ENCODE results near the gene LINGO1.

DNA sequence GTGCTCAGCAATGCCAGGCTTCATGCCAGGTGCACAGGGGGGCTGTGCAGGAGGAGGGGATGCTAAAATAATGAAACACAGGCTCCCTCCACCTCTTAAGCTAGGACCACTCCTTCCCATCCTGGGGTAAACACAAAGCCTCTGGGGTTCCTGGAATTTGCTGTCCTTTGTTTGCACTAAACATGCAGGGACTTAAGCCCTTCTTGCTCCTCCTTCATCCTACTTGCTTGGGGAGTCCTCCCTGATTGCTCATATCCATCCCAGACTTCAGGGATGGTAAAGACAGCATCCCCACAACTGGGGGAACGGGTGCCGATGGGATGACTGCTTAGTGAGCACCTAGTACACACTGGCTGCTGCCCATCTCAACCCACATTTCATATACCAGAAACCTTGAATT, 5.1 kb downstream of the LINGO1 start:
- TF ChIP-seq GATA2 (IDR thresholded peaks at IDR 0.05; ENCODE audit: low read depth, low read length), result no peak
- TF ChIP-seq GATA3 (IDR thresholded peaks at IDR 0.05; ENCODE audit: low read depth, low read length), result no peak

Measured in SH-SY5Y (cell line).